GM21737 (cell line): ENCODE measurements around the gene CAMK1D.
"Not testable (repeated sequence)": the region's sequence is repeated elsewhere in the genome, so short reads cannot be mapped to it uniquely, and the experiment has no call there.

ENCODE experiments used
- ATAC-seq: cut with Tn5 transposase; IDR thresholded peaks from one replicate; pipeline ENCODE4 v1.9.1; 2021; ENCODE audit warnings: mild to moderate bottlenecking, moderate library complexity; ENCODE audit not compliant: unreplicated experiment

The CAMK1D gene

GRCh38 chr10:12340371-12340770 is 9.0 kb upstream of the CAMK1D start:
- no peak for ATAC-seq

GRCh38 chr10:12340937-12341336 is 8.4 kb upstream of the CAMK1D start:
- no peak for ATAC-seq

GRCh38 chr10:12341526-12341925 is 7.8 kb upstream of the CAMK1D start:
- no peak for ATAC-seq

GRCh38 chr10:12344375-12345110 is 4.8 kb upstream of the CAMK1D start:
- no peak for ATAC-seq

- ATAC-seq: no peak
Measured at GRCh38 chr10:12346707-12347106, 2.6 kb upstream of the CAMK1D start.

- ATAC-seq: no peak
Measured at GRCh38 chr10:12348294-12348869, 965 bp upstream of the CAMK1D start.

- ATAC-seq: no peak
Measured at GRCh38 chr10:12349629-12350166, 351 bp downstream of the CAMK1D start.

GRCh38 chr10:12350167-12350872 is 973 bp downstream of the CAMK1D start:
- ATAC-seq: no peak

GRCh38 chr10:12350925-12351324 is 1.6 kb downstream of the CAMK1D start:
- no peak for ATAC-seq

GRCh38 chr10:12351447-12351846 is 2.1 kb downstream of the CAMK1D start:
- ATAC-seq: no peak

GRCh38 chr10:12351889-12352288 is 2.5 kb downstream of the CAMK1D start:
- ATAC-seq: no peak

- no peak for ATAC-seq
Measured at GRCh38 chr10:12353399-12354242, 4.3 kb downstream of the CAMK1D start.

- ATAC-seq: not testable (repeated sequence)
Measured at GRCh38 chr10:12354696-12355095, 5.3 kb downstream of the CAMK1D start.

- ATAC-seq: no peak
Measured at GRCh38 chr10:12355384-12355783, 6.0 kb downstream of the CAMK1D start.

- no peak for ATAC-seq
Measured at GRCh38 chr10:12357525-12358151, 8.3 kb downstream of the CAMK1D start.

- no peak for ATAC-seq
Measured at GRCh38 chr10:12358863-12359564, 9.7 kb downstream of the CAMK1D start.

- no peak for ATAC-seq
Measured at GRCh38 chr10:12360461-12360860, 11.1 kb downstream of the CAMK1D start.

- not testable (repeated sequence) for ATAC-seq
Measured at GRCh38 chr10:12361115-12361514, 11.8 kb downstream of the CAMK1D start.

GRCh38 chr10:12364559-12364958 is 15.2 kb downstream of the CAMK1D start:
- no peak for ATAC-seq

GRCh38 chr10:12367272-12367671 is 17.9 kb downstream of the CAMK1D start:
- ATAC-seq: no peak
